GM21723 (cell line): ENCODE results near the gene KCNIP4.

Experiments
- ATAC-seq: cut with Tn5 transposase; IDR thresholded peaks from one replicate; pipeline ENCODE4 v1.9.1; 2021; ENCODE audit warnings: mild to moderate bottlenecking, moderate library complexity; ENCODE audit not compliant: unreplicated experiment

Gene KCNIP4

DNA sequence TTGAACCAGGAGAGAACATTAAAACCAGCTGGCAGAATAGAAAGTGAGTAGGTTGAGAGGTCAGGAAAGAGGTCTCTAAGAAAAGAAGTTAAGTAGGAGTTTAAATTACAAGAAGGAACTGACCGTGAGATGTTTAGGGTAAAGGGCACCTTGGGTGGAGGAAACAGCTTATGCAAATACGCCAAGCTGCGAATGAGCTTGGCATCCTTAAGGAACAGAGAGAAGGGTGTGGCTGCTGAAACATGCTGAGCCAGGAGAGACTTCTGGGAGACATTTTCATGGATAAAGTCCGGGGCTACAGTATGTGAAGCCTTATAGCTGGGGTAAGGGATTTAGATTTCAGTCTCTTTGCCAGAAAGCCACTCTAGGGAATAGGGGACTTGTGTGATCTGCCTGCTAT, 249.1 kb downstream of the KCNIP4 start:
- ATAC-seq = no peak

DNA sequence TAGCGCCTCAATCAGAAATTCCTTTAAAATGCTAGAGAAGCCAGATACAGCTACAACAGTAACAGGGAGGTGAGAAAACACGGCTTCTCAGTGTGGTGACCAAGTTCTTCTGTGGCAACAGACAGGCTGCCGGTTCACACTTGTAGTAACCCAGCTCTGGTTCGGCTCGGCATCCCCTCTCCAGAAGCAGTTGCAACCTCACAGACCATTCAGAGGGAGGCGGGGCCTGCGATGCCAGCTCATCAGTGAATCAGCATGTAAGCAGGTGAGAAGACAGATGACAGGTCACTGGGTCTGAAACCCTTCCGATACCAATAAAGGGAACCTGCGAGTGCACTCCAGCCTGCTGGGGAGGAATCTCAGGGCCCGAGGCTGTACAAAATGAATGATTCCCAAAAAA, 251.0 kb downstream of the KCNIP4 start:
- no peak for ATAC-seq

DNA sequence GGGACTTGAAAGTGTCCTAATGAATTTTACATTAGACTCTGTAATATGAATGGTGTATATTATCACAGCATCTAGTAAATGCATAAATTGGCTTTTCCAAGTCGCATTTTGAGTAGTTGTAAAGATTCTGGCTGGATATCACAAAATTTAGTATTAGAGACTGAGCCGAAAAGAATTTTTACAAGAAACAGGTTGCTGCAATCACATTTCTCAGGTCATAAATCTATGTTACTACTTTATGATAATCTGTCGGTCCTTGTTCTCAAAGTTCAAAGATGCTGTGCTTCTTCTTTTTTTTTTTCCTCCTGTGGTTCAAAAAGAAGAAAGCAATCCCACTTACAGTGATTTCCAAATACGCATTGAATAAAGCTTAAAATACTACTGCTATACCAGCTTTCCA, 253.4 kb downstream of the KCNIP4 start:
- no peak for ATAC-seq

DNA sequence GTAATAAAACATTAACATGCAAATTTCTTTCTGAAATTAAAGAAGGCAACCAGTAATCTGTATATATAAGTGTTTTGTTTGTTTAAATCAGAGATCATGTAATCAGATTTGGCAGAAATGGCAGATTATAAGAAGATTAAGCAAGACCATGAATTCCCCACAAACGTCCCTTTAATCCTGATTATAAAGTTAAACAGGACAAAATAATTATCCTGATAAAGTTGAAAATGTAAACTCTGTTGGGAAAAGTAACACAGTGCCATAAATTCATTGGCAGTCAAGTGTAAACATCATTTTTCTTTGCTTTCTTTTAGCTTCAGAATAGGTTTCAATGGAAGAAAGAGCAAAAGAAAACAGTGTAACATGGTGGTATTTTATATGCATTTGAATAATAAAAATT, 256.3 kb downstream of the KCNIP4 start:
- ATAC-seq = no peak

DNA sequence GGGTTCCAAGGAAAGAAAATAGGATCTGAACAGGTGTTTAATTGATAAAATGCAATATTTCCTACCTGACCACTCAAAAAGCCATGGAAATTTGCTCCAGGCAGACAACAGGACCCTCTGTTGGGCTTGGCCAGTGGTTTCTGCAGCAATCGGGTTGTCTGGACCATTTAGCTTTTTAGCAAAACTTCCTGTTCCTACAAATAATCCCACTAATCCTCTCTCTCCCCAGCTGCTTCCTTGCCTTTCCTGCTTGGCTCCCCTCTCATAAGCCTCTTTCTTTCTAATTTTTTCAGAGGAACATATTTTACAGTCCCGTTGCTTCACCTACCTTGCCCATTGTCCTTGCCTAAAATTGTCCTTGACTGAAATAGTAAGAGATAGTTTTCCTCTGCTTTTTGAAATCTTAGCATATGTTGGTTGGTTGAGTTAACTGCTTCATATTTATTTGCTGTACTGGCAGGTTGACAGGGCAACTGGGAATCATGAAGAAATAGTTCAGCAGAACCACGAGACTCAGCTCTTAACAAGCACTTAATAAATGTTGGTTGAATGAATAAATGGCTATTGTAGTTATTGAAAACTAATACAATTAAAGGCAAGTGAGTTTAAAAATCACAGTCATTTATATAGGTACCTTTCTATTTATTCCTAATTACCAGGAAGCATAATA, 259.8 kb downstream of the KCNIP4 start:
- no peak for ATAC-seq

DNA sequence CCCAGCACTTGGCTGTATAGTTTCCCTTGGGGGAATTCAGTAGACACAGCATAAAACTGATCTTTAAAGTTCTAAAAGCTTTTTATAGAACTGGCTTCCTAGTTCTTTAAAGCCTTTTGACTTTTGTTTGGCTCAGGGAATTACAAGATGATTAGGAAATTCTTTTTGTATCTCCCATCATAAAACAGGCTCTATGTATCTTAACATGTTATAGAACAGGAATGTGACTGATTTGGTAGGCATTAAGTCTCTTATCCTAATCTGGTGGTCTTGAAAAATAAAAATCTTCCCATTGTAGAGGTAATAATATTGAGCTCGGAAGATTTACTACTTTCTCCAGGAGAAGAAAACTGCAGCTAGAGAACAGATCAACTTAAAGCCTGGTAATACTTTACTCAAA, 262.7 kb downstream of the KCNIP4 start:
- ATAC-seq = no peak

DNA sequence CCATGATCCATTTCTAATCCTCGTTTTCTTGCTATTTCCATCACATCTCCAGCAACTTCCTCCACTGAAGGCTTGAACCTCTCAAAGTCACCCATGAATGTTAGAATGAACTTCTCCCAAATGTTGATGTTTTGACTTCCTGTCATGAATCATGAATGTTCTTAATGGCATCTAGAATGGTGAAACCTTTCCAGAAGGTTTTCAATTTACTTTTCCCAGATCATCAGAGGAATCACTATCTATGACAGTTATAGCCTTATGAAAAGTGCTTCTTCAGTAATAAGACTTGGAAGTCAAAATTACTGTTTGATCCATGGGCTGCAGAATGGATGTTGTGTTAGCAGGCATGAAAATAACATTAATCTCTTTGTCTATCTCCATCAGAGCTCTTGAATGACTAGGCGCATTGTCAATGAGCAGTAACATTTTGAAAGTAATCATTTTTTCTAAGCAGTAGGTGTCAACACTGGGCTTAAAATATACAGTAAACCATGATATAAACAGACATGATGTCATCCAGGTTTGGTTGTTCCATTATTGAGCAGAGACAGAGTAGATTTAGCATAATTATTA, 268.2 kb downstream of the KCNIP4 start:
- no peak for ATAC-seq

DNA sequence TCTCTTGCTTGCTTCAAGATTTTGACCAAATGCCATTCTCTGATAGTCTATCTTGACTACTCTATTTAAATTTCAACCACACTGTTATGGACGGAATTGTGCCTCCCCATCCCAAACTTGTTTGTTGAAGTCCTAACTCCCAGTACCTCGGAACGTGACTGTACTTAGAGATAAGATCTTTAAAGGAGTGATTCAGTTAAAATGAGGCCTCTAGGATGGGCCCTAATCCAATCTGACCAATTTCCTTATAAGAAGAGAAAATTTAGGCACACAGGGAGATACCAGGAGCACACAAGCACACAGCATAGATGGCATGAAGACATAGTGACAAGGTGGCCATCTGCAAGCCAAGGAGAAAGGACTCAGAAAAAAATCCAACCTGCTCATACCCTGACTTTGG, 269.9 kb downstream of the KCNIP4 start:
- no peak for ATAC-seq

DNA sequence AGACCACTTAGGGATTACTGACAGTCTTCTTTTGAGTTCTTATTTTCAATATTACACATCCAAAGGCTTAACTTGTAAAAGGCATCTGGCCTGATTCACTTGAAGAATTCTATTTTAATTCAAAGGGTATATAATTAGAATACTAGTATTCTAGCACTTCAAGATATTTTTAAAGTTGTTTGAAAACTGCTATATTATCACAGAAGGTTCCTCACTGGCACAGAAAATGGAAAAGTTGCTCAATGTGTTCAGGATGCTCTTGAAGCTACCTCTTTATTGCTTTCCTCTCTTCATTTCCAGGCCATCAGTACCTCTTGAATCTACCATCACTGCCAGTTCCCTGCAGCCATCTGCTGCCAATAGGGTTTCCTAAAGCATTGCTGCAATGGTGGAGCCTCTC, 271.4 kb downstream of the KCNIP4 start:
- no peak for ATAC-seq

GRCh38 chr4:21664355-21664754, 284.2 kb downstream of the KCNIP4 start:
- no peak for ATAC-seq

GRCh38 chr4:21656832-21657231, 291.7 kb downstream of the KCNIP4 start:
- ATAC-seq = no peak

DNA sequence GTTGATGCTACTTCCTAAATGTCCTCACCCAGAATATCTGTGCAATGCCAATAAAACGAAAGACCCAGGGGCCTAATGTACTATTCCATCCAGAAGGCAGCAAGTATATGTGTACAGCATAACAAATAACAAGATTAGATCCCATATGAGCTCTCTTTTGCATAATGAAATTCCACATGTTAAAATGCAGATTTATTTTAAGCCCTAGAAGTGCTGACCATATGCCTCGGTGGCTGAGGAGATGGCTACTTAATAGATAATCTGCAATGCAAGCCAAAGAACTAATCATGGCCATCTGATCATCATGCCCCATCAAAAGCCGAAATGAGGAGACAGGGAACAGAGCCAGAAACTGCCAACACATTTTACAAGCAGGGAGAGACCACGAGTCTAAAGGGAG, 293.5 kb downstream of the KCNIP4 start:
- no peak for ATAC-seq

- ATAC-seq = no peak
Measured at GRCh38 chr4:21652508-21653231, 295.9 kb downstream of the KCNIP4 start.

DNA sequence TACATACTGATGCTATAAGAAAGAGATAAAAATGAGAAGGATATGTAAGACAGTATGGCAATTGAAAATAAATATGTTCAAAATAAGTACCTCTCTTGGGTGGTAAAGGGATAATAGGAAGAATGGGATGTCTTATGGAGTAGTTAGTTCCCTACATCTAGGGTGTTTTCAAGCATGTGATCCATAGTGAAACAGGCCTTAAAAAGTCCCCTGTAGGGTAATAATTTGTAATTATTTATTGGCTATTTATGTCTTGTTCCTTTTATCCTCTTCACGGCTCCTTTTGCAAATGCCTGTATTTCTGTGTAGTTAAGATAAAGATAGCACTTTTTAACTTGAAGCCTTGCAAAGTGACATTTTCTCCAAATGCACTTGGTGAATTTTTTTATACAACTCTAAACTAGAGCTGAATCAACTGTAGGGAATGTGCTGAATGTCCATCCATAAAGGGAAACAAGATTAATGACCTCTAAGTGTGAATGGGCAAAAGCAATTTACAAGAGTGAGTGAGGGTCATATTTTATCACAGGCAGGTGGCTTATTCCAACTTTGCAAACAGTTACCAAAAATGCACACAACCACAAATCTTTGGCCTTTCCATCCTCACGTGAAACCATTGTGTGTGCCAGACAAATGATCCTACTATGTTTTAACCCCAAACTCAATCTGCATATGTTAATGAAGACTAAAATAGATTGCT, 299.0 kb downstream of the KCNIP4 start:
- ATAC-seq = no peak

GRCh38 chr4:21645776-21646175, 302.8 kb downstream of the KCNIP4 start:
- ATAC-seq = no peak

GRCh38 chr4:21641696-21642095, 306.9 kb downstream of the KCNIP4 start:
- ATAC-seq = no peak

- no peak for ATAC-seq
Measured at GRCh38 chr4:21638171-21638725, 310.3 kb downstream of the KCNIP4 start.

DNA sequence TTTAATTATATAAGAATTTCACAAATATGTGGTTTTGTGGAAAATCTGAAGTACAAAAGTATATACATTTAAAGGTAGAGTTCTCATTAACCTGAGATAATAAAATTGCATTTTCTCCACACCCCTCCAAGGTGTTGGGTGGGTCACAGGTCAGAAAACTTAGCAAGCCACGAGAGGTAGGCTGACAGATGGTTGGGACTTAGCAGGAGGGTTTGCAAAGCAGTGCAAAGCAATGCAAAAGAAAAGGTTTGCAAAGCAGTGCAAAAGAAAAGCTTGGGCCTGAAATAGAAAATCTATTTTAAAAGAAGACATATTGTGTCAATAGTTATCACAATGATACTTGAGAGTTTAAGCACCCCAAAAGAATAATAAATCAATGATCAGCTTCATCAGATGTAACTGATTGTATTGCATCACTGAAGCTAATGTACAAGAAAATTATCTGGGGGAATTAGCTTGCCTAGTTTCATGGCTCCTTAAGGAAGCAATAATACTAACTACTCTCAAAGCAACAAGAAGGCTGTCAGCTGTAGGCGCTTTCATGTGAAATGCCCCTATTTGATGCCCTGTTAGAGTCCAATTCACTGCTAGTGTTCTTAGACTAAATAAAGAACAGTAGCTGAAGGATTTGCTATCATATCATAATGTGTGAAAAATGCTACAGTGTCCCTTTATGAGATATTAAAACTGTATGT, 319.5 kb downstream of the KCNIP4 start:
- ATAC-seq = no peak

DNA sequence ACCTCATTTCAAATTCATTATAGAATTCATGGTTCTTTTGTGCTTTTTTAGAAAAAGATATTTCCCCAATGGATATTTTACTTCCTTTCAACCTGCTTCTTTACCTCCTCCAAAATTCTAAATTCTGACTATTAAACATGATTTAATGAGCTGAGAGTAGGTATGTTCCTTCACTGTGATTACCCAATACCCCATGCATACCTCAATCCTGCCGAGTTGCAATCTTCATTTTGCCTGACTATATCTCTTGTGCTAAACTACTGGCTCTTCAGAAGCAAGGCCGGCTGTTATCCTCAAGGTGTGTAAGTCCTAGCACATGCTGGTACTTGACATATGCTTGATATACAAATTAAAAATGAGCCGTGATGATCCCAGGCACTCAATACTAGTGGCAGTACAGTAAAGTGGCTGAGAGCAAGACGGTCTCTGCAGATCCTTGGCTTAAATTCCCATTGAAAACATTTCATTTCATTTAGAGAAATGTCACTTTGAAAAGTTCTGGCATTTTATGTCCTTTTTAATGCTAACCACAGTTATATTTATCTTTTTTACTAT, 320.4 kb downstream of the KCNIP4 start:
- no peak for ATAC-seq

DNA sequence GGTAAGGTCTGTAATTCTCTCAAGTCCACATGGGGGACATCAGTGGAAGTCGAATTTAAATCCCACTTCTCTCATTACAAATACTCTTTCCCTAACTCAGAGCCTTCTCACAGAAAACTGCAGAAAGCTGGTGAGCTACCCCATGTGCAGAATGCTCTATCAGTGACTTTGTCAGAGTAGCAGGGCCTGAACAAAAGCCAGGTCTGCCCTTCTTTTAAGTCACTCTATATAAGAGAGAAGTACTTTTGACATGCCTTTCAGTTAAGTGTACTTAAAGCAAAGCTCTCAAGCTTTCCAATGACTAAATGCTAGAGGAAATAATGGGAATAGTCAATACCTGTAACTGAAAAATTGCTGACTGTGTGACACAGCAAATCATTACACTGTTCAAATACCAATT, 323.1 kb downstream of the KCNIP4 start:
- no peak for ATAC-seq

GRCh38 chr4:21605006-21605405, 343.6 kb downstream of the KCNIP4 start:
- no peak for ATAC-seq
